ENCODE measurements around the gene XRN2.

DNA sequence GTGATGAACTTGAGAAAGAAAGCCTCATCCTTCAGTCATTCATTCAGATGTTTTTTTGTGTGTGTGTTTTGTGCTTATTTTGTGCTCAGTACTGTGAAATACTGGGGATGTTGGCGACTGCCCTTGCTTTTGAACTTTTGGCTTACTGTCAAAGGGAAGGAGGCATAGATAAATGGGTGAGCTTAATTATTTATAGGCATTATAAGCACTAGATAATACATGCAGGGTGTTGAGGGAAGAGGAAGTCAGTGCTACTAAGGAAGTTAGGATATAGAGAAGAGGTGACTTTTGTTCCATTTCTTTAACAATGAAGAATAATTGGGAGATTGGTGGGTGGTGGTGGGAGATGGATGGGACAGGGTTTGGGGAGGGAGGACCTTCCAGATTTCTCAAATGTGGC, 23.6 kb downstream of the XRN2 start:
- TF ChIP-seq POLR2A (IDR thresholded peaks at IDR 0.05; ENCODE audit: low read length) (no peak), GATA1 (IDR thresholded peaks at IDR 0.05; ENCODE audit: low read depth, low read length) (no peak)

All from erythroblast (primary cell).